HG02885 (cell line): ENCODE measurements around the gene AVPR2.
A peak's percentile ranks its signal among the peaks of the same experiment; 100 is the strongest.

Experiments used
- ATAC-seq: cut with Tn5 transposase; IDR thresholded peaks from one replicate; pipeline ENCODE4 v1.9.1; 2021; ENCODE audit warnings: mild to moderate bottlenecking; ENCODE audit not compliant: unreplicated experiment, poor library complexity

Gene AVPR2

DNA sequence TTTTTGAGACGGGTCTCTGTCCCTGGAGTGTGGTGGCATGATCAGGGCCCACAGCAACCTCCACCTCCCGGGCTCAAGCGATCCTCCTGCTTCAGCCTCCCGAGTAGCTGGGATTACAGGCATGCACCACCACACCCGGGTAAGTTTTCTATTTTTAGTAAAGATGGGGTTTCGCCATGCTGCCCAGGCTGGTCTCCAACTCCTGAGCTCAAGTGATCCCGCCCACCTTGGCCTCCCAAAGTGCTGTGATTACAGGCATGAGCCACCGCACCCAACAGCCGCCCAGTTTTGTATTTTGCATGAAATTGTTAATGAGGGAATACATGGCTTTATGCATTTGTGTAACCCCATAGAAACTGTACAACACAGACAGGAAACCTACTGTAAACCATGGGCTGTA lies 24.4 kb downstream of the AVPR2 start:
- no peak for ATAC-seq

DNA sequence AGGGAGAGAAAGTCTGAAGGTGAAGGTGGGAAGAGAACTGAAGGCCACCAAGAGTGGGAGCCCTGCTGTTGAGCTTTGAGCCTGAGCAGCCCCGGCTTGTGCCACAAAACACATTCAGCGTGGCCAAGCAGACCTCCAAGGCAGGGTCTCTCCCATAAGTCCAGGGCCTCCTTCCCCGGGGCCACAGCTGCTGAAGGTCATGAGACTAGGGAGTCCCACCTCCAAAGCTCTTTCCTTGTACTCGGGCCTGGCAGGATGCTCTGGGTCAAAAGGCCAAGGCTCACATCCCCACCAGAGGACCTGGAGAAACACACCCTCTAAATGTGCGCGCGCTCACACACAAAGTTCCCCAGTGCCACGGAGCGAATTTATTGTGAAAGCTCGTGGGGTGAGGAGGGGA lies 25.1 kb downstream of the AVPR2 start:
- no peak for ATAC-seq

DNA sequence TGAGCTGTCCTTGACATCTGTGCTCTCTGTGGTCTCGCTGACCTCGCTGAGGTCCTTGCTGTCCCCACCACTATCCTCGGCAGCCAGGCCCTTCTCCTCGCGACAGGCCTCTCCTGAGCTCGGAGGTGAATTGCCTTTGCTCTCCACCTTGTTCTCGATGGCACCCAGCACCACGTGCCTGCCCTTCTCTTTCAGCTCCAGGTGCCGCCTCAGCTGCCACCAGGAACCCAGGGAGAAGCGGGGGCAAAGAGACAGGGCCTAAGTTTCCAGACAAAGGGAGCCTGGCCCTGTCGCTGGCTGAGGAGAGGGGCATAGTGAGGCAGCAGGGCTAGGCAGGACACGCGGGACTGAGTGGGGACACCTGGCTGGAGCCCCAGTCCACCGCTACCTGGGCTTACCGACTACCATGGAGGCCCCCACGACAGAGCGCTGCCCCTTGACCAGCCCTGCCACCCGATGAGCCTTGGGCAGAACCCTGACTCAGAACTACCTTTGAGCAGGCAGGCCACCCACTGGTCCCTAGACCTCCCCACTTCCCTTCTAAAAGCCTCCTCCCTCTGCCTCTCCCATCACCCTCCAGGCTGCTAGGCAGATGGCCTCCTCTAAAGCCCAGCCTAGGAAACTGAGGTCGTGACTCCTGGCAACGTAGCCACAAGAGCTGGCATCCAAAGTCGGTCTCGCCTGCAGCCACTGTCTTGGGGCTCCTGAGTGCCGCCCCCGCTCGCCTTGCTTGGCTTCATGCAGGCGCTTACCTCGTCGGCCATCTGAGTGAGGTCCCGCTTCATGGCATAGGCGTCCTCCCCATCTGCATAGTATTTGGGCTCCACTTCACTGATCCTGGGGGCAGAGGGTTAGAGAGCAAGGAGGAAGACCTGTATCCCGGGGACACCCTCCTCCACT lies 25.8 kb downstream of the AVPR2 start:
- ATAC-seq: no peak

- ATAC-seq: no peak
Observed at GRCh38 chrX:153931151-153931550, 26.7 kb downstream of the AVPR2 start.

- no peak for ATAC-seq
Observed at GRCh38 chrX:153931748-153932147, 27.3 kb downstream of the AVPR2 start.

DNA sequence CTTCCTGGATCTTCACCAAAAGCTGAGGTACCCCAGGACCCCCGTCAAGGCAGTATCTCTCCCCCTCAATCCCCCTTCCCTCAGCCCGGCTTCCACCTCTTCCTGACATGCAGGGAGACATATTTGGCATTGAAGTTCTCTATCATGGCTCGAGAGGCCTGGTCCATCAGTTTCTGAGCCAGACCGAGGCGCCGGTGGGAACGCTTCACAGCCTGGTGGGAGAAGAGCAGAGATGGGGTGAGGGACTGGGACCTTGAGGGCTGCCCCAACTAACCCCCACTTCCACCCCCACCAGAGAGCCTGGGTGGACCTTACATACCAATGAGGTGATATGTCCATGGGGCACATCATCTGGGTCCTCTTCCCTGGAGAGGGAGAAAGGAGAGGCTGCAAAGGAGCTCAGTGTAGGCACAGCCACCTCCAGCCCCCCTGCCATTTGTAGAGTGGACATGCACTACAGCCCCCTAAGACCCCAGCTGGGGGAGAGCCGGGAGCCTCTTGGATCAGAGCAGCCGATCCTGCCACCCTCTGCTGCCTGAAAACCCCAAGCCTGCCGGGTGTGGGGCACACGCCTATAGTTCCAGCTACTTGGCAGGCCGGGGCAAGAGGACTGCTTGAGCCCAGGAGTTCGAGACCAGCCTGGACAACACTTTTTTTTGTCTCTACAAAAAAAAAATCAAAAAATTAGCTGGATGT lies 27.9 kb downstream of the AVPR2 start:
- ATAC-seq: no peak

DNA sequence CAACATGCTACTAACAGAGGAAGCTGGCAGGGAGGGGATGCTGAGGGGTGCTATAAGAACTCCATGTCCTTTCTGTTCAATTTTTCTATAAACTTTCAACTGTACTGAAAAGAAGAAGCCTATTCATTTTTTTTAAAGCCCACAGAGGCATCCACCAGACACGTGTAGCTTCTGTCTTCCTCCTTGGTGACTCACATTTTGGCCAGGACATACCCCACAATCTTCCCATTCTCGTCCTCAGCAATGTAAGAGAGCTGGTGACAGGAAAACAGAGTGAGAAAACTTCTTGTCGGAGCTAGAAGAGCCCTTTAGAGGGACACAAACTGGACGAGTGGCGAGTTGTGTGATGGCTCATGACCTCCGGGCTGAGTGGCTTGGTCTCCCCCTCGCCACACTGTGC lies 29.3 kb downstream of the AVPR2 start:
- no peak for ATAC-seq

DNA sequence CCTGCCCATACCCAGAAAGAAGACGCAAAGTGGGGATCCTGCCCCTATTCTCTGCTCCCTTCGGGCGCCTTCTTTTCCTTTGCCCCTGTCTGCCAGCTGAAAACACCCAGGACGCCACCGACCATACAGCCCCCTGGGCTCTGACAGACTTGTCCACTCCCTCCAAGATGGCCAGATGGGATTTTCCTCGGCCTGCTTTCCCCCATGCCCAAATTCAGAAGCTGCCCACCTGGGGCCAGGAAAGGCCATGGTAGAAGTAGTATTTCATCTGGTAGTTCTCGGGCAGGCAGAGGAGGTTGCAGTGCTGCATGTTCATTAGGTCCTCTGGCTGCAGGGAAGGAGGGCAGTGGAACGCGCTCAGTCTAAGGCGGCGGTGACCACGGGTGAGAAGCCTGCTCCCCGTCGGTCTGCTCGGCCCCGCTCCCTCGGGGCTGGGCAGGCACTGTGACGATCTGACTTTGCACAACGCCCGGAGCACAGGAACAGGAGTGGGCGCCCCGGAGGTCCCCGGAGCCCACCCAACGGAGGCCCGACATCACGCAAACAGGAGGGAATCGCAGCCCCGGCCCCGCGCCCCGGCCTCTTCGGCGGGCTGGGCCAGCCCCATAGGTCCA lies 29.8 kb downstream of the AVPR2 start:
- peak; percentile 8 for ATAC-seq

GRCh38 chrX:153934762-153935325 lies 30.4 kb downstream of the AVPR2 start, which contains the start of gene NAA10:
NAA10 (minus strand) TSS chrX:153935037; CDS start chrX:153934904, 133 bp downstream.
- ATAC-seq: peak; percentile 92

GRCh38 chrX:153935326-153935851 lies 30.9 kb downstream of the AVPR2 start:
- no peak for ATAC-seq

GRCh38 chrX:153937056-153937455 lies 32.6 kb downstream of the AVPR2 start:
- no peak for ATAC-seq

DNA sequence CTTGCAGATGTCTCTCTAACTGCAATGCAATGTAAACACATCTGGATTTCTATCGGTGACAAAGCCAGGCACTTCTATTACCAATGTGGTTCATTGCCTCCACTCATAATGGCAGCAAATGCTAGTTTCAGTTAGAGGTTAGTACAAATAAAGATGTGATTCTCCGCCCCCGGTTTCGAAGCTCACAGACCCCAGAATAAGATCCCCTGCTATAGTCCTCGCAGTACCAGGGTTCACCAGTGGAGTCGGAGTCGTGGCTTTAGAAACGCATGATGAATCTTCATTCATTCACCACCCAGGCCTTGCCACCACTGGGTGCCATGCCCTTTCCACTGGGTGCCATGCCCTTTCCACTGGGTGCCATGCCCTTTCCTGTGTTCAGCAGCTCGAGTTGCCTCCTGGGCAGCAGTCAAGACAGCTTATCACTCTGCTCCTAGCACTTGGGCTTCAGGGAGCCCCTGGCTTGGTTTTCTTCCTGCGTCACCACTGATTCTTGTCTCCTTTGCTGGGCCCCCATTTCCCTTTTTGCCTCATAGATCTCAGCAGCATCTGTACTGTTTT lies 33.8 kb downstream of the AVPR2 start:
- no peak for ATAC-seq

DNA sequence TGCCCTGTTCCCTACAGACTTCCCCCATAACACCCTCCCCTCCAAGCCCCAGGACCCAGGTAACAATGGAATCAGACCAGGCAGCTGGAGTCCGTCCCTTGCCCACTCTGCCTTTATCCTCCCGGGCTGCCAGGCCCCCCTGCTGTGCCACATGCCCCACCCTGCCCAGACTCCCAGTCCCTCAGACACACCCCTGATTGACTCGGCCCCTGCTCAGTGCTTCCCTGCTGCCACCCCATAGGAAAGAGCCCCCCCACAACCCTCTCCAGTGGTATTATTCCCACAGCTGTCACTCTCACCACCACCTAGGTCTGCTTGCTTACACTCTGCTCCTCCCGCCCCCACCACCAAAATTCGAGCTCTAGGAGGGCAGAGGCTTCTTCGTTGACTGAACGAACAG lies 35.1 kb downstream of the AVPR2 start:
- ATAC-seq: no peak

GRCh38 chrX:153941336-153942252 lies 37.1 kb downstream of the AVPR2 start:
- ATAC-seq: no peak

GRCh38 chrX:153944140-153944799 lies 39.8 kb downstream of the AVPR2 start, which contains the start of gene RENBP:
RENBP (minus strand) TSS chrX:153944643; CDS start chrX:153944610, 33 bp downstream.
- no peak for ATAC-seq

DNA sequence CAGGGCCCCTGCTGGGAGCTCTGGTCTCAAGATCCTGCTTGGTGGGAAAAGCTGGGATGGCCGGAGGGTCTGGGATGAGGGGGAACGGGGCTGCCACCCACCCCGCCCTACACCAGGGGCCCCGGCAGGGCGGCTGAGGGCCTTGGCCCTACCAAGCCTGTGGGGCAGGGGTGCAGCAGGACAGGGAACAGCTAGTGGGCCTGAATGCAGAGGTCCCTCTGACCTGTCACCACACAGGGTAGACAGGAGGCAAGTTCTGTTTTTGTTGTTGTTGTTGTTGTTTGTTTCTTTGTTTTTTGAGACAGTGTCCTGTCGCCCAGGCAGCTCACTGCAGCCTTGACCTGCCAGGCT lies 40.3 kb downstream of the AVPR2 start:
- ATAC-seq: no peak

GRCh38 chrX:153945956-153946943 lies 41.8 kb downstream of the AVPR2 start:
- no peak for ATAC-seq
